Measurements from ENCODE around the gene ZNF101. TPM values are rescaled to one million over a fixed set of nuclear protein-coding genes. Genes with fewer than 3 reads are reported as not detected.
"Not testable (repeated sequence)": the region's sequence is repeated elsewhere in the genome, so short reads cannot be mapped to it uniquely, and the experiment has no call there.

ZNF101 gene
- polyA plus RNA-seq, 4 donors: 13.0 to 22.7 (median 15.6) TPM

- DNase-seq (ENCODE audit: low read depth in 4 of 4, low spot score in 2 of 4): no peak
Measured at GRCh38 chr19:19659646-19660245, 8.9 kb upstream of the ZNF101 start.

- no peak for DNase-seq (ENCODE audit: low read depth in 4 of 4, low spot score in 2 of 4)
Measured at GRCh38 chr19:19661141-19661674, 7.4 kb upstream of the ZNF101 start.

- DNase-seq (ENCODE audit: low read depth in 4 of 4, low spot score in 2 of 4): no peak
Measured at GRCh38 chr19:19661675-19662251, 6.9 kb upstream of the ZNF101 start.

- no peak for DNase-seq (ENCODE audit: low read depth in 4 of 4, low spot score in 2 of 4)
Measured at GRCh38 chr19:19662344-19662743, 6.3 kb upstream of the ZNF101 start.

- no peak for DNase-seq (ENCODE audit: low read depth in 4 of 4, low spot score in 2 of 4)
Measured at GRCh38 chr19:19662871-19663255, 5.8 kb upstream of the ZNF101 start.

GRCh38 chr19:19663256-19664120 is 5.2 kb upstream of the ZNF101 start, which contains the start of gene ATP13A1:
TSS of gene ATP13A1 (minus strand) at chr19:19663676. CDS start at chr19:19663666, 10 bp downstream.
- peak; percentile 86 to 94 (median 94) for DNase-seq (ENCODE audit: low read depth in 4 of 4, low spot score in 2 of 4)

GRCh38 chr19:19665420-19665948 is 3.2 kb upstream of the ZNF101 start:
- not testable (repeated sequence) for DNase-seq (ENCODE audit: low read depth in 4 of 4, low spot score in 2 of 4)

GRCh38 chr19:19670070-19670551 is 1.5 kb downstream of the ZNF101 start:
- DNase-seq (ENCODE audit: low read depth in 4 of 4, low spot score in 2 of 4): no peak

GRCh38 chr19:19672816-19673215 is 4.2 kb downstream of the ZNF101 start:
- DNase-seq (ENCODE audit: low read depth in 4 of 4, low spot score in 2 of 4): no peak

GRCh38 chr19:19674315-19674714 is 5.7 kb downstream of the ZNF101 start:
- DNase-seq (ENCODE audit: low read depth in 4 of 4, low spot score in 2 of 4): no peak

- DNase-seq (ENCODE audit: low read depth in 4 of 4, low spot score in 2 of 4): no peak
Measured at GRCh38 chr19:19677579-19677978, 8.9 kb downstream of the ZNF101 start.

GRCh38 chr19:19679176-19680073 is 10.8 kb downstream of the ZNF101 start:
- DNase-seq (ENCODE audit: low read depth in 4 of 4, low spot score in 2 of 4): no peak

GRCh38 chr19:19686119-19686518 is 17.5 kb downstream of the ZNF101 start:
- not testable (repeated sequence) for DNase-seq (ENCODE audit: low read depth in 4 of 4, low spot score in 2 of 4)

GRCh38 chr19:19686580-19686979 is 17.9 kb downstream of the ZNF101 start:
- no peak for DNase-seq (ENCODE audit: low read depth in 4 of 4, low spot score in 2 of 4)

- DNase-seq (ENCODE audit: low read depth in 4 of 4, low spot score in 2 of 4): no peak
Measured at GRCh38 chr19:19687090-19687489, 18.5 kb downstream of the ZNF101 start.

GRCh38 chr19:19689023-19689422 is 20.4 kb downstream of the ZNF101 start:
- DNase-seq (ENCODE audit: low read depth in 4 of 4, low spot score in 2 of 4): not testable (repeated sequence)

- no peak for DNase-seq (ENCODE audit: low read depth in 4 of 4, low spot score in 2 of 4)
Measured at GRCh38 chr19:19691683-19692082, 23.0 kb downstream of the ZNF101 start.

- DNase-seq (ENCODE audit: low read depth in 4 of 4, low spot score in 2 of 4): no peak
Measured at GRCh38 chr19:19696386-19696785, 27.7 kb downstream of the ZNF101 start.

- no peak for DNase-seq (ENCODE audit: low read depth in 4 of 4, low spot score in 2 of 4)
Measured at GRCh38 chr19:19697589-19697988, 28.9 kb downstream of the ZNF101 start.

- DNase-seq (ENCODE audit: low read depth in 4 of 4, low spot score in 2 of 4): not testable (repeated sequence)
Measured at GRCh38 chr19:19700493-19700892, 31.9 kb downstream of the ZNF101 start.

Measured in left renal cortex interstitium (tissue), 4 donors.